ENCODE results near the gene GGA3.
"Not testable (repeated sequence)": the region's sequence is repeated elsewhere in the genome, so short reads cannot be mapped to it uniquely, and the experiment has no call there.

Gene GGA3

DNA sequence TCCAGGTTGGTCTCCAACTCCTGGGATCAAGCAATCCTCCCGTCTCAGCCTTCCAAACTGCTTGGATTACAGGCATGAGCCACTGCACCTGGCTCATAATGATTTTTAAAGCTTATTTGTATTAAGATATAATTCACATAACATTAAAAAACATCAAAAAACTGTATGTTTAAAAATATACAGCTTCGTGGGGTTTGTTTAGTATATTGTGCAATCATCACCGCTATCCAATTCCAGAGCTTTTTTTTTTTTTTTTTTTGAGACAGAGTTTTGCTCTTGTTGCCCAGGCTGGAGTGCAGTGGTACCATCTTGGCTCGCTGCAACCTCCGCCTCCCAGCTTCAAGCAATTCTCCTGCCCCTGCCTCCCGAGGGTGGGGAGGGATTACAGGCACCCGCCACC, 38.9 kb upstream of the GGA3 start:
- DNase-seq (ENCODE audit: low read depth), result no peak
- H3K4me3 ChIP-seq (ENCODE audit: low read depth, low read length), result no peak overlapping the region
- TF ChIP-seq, protein P1, sequence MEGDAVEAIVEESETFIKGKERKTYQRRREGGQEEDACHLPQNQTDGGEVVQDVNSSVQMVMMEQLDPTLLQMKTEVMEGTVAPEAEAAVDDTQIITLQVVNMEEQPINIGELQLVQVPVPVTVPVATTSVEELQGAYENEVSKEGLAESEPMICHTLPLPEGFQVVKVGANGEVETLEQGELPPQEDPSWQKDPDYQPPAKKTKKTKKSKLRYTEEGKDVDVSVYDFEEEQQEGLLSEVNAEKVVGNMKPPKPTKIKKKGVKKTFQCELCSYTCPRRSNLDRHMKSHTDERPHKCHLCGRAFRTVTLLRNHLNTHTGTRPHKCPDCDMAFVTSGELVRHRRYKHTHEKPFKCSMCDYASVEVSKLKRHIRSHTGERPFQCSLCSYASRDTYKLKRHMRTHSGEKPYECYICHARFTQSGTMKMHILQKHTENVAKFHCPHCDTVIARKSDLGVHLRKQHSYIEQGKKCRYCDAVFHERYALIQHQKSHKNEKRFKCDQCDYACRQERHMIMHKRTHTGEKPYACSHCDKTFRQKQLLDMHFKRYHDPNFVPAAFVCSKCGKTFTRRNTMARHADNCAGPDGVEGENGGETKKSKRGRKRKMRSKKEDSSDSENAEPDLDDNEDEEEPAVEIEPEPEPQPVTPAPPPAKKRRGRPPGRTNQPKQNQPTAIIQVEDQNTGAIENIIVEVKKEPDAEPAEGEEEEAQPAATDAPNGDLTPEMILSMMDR (IDR thresholded peaks at IDR 0.05; ENCODE audit: low read depth, low read length, missing control alignments), result no peak

GRCh38 chr17:75295201-75296158, 34.1 kb upstream of the GGA3 start:
- H3K4me3 ChIP-seq (ENCODE audit: low read depth, low read length), result peak overlapping the region; percentile 30
- peak; percentile 96 for DNase-seq (ENCODE audit: low read depth)

GRCh38 chr17:75292810-75293448, 31.5 kb upstream of the GGA3 start:
- not testable (repeated sequence) for DNase-seq (ENCODE audit: low read depth); H3K4me3 ChIP-seq (ENCODE audit: low read depth, low read length)

More at GRCh38 chr17:75295201-75296158, 34.1 kb upstream of the GGA3 start:
- TF ChIP-seq, protein P1 (IDR thresholded peaks at IDR 0.05; ENCODE audit: low read depth, low read length, missing control alignments), result no peak

DNA sequence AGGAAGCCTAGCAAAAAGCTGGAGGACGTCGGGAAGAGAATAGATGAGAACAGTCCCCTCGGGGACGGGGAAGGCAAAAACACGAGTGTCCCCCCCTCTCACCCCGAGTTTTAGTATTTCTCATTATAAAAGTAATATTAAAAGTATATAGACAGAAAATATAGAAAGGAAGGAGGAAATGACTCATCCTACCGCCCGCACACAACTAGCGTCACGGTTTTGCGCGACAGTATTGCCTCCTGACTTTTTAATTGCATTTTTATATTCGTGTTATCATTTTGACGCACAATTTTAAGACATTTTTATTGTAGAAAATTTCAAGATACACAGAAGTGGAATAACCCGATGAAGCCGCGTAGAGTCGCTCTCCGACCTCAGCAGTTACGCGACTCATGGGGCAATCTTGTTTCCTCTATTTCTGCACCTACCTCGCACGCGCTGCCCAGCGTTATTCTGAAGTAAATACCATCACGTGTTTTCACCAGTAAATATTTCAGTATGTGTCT, 28.5 kb upstream of the GGA3 start:
- peak; percentile 75 for DNase-seq (ENCODE audit: low read depth)
- TF ChIP-seq, protein P1 (IDR thresholded peaks at IDR 0.05; ENCODE audit: low read depth, low read length, missing control alignments), result peak; percentile 49
- H3K4me3 ChIP-seq (ENCODE audit: low read depth, low read length), result peak overlapping the region; percentile 85

DNA sequence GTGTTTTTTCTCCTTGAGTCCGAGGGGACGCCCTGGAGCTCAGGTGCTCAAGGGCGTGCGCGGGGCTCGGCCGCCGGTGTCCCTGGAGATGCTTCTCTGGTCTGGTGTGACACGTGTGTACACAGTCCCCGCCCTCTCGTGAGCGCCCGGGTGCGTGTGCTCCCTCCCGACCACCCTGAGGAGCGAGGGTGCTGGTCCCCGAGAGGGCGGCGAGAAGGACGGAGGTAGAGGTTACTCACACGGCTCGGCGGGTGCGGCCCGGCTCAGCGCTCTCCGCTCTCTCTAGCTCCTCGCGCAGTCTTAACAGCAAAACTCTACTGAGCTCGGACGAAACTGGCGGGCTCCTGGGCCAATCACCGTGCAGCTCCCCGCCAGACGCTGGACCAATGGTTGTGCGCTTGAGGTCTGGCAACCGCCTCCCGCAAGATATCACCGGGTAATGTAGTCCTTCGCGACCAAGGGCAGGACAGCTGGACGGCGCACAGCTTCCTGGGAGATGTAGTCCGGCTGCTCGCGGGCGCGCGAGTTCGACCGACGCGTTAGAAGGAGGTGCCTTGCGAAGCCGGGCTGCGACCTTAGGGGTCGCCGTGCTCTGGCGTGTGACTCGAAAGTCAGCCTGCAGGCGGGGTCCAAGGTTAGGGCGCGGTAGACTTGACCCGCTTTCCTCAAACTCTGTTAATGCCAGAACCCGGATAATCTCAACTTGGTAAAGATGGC, 27.9 kb upstream of the GGA3 start, which contains the start of gene SLC25A19:
Gene SLC25A19 (minus strand): TSS at position 319 of the 717 bp plus-strand sequence. CDS start 2,669 bp downstream, outside the sequence.
- TF ChIP-seq, protein P1 (IDR thresholded peaks at IDR 0.05; ENCODE audit: low read depth, low read length, missing control alignments), result peak; percentile 57
- DNase-seq (ENCODE audit: low read depth), result peak; percentile 98
- H3K4me3 ChIP-seq (ENCODE audit: low read depth, low read length), result peak within 1 kb of the TSS; percentile 85

DNA sequence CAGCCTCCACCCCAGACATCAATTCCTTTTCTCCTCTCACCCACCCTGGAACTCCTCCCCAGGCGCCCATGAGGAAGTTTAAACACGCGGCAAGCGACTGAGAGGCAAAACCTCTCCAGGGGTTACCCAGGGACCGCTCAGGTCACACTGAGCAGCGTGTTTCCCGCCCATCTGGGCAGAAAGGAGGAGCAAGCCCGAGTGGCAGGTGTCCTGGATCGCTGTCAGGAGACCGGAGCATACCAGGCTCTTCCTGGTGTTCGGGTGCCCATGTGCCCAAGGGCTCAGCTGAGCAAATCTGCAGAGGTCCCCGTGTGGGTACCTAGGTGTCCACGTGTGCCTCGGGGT, 27.3 kb upstream of the GGA3 start:
- TF ChIP-seq, protein P1 (IDR thresholded peaks at IDR 0.05; ENCODE audit: low read depth, low read length, missing control alignments), result no peak

GRCh38 chr17:75288359-75288758, 27.0 kb upstream of the GGA3 start:
- DNase-seq (ENCODE audit: low read depth), result no peak
- TF ChIP-seq, protein P1 (IDR thresholded peaks at IDR 0.05; ENCODE audit: low read depth, low read length, missing control alignments), result no peak
- peak overlapping the region; percentile 85 for H3K4me3 ChIP-seq (ENCODE audit: low read depth, low read length)

More for the DNA sequence above, 27.3 kb upstream of the GGA3 start:
- H3K4me3 ChIP-seq (ENCODE audit: low read depth, low read length), result peak overlapping the region; percentile 85
- no peak for DNase-seq (ENCODE audit: low read depth)

Data from GM12864 (cell line).